GM23338 (cell line): Measurements from ENCODE around the gene DPF1. TPM values are rescaled to one million over a fixed set of nuclear protein-coding genes. Genes with fewer than 3 reads are reported as not detected.

Experiments
- ATAC-seq: fragments of 200-7000 bp; cut with Tn5 transposase; 3 replicates; pipeline ENCODE4 v1.9.1; 2020
- DNase-seq: peaks from one replicate; pipeline ENCODE4 v3.0.0-alpha.2; 2015; ENCODE audit warnings: low spot score
- H2AFZ ChIP-seq: fragments of 200-600 bp; sonication (generic); 2 replicates; pipeline ENCODE4 v1.8.0; 2016; ENCODE audit warnings: antibody characterized with exemption, mild to moderate bottlenecking, moderate library complexity
- H3F3A ChIP-seq: fragments of 200-600 bp; sonication (generic); replicated peaks from 2 replicates; pipeline ENCODE4 v1.8.0; 2017; ENCODE audit warnings: antibody characterized with exemption, mixed run types, low read depth
- H3K27ac ChIP-seq: fragments of 200-600 bp; sonication (generic); 2 replicates; pipeline ENCODE4 v1.6.1; 2016; ENCODE audit warnings: low read depth
- H3K27me3 ChIP-seq: fragments of 200-600 bp; sonication (generic); 2 replicates; pipeline ENCODE4 v1.8.0; 2016; ENCODE audit warnings: mild to moderate bottlenecking, mixed run types, moderate library complexity; ENCODE audit not compliant: insufficient read depth
- H3K36me3 ChIP-seq: fragments of 200-600 bp; sonication (generic); 2 replicates; pipeline ENCODE4 v1.8.0; 2016; ENCODE audit warnings: mild to moderate bottlenecking; ENCODE audit not compliant: insufficient read depth
- H3K4me1 ChIP-seq: fragments of 200-600 bp; sonication (generic); 2 replicates; pipeline ENCODE4 v1.8.0; 2016; ENCODE audit warnings: mild to moderate bottlenecking, moderate library complexity; ENCODE audit not compliant: insufficient read depth
- H3K4me2 ChIP-seq: fragments of 200-600 bp; sonication (generic); 2 replicates; pipeline ENCODE4 v1.7.1; 2017; ENCODE audit warnings: mixed run types
- H3K4me3 ChIP-seq: fragments of 200-600 bp; sonication (generic); 2 replicates; pipeline ENCODE4 v1.6.1; 2016; ENCODE audit warnings: mixed run types
- H3K79me2 ChIP-seq: fragments of 200-600 bp; sonication (generic); replicated peaks from 2 replicates; pipeline ENCODE4 v1.8.0; 2017; ENCODE audit warnings: mild to moderate bottlenecking; ENCODE audit not compliant: insufficient read depth
- H3K9me2 ChIP-seq: fragments of 200-600 bp; sonication (generic); 2 replicates; pipeline ENCODE4 v1.8.0; 2017; ENCODE audit not compliant: insufficient read depth
- H4K20me1 ChIP-seq: fragments of 200-600 bp; sonication (generic); replicated peaks from 2 replicates; pipeline ENCODE4 v1.8.0; 2017; ENCODE audit warnings: mild to moderate bottlenecking; ENCODE audit not compliant: insufficient read depth
- H3K27ac Mint-ChIP-seq: 2 replicates; pipeline ENCODE4 v1.8.0; 2020; ENCODE audit warnings: inconsistent platforms, mild to moderate bottlenecking, moderate library complexity, mixed read lengths
- H3K27me3 Mint-ChIP-seq: 3 replicates; pipeline ENCODE4 v1.8.0; 2022; ENCODE audit warnings: low read depth, mild to moderate bottlenecking, moderate library complexity, mixed read lengths, inconsistent platforms; ENCODE audit not compliant: insufficient read depth, poor library complexity
- H3K36me3 Mint-ChIP-seq: 3 replicates; pipeline ENCODE4 v1.8.0; 2021; ENCODE audit warnings: low read depth, mild to moderate bottlenecking, inconsistent platforms, moderate library complexity, mixed read lengths
- H3K4me1 Mint-ChIP-seq: 3 replicates; pipeline ENCODE4 v1.8.0; 2020; ENCODE audit warnings: mild to moderate bottlenecking, inconsistent platforms, mixed read lengths
- H3K4me3 Mint-ChIP-seq: 3 replicates; pipeline ENCODE4 v1.8.0; 2021; ENCODE audit warnings: moderate library complexity, mild to moderate bottlenecking, inconsistent platforms, mixed read lengths
- H3K9me3 Mint-ChIP-seq: 3 replicates; pipeline ENCODE4 v1.8.0; 2020; ENCODE audit warnings: moderate library complexity, mild to moderate bottlenecking, inconsistent platforms, mixed read lengths
- CREB1 ChIP-seq: fragments of 250-450 bp; sonication (Bioruptor Pico); IDR thresholded peaks from 2 replicates; pipeline ENCODE4 v1.5.0; 2020; ENCODE audit warnings: low read depth, mild to moderate bottlenecking, moderate library complexity
- CTCF ChIP-seq, 2 experiments: fragments of 200-600 bp in 1 of 2; sonication (generic) in 1 of 2; conservative IDR thresholded peaks; 2 replicates each; pipeline versions ENCODE4 v1.5.1 to v1.6.1; 2016 to 2017; ENCODE audit warnings: antibody characterized with exemption in 2 of 2, low read depth in 2 of 2, mild to moderate bottlenecking in 2 of 2, moderate library complexity in 1 of 2
- EZH2 ChIP-seq: fragments of 200-600 bp; sonication (generic); IDR thresholded peaks from one replicate; pipeline ENCODE4 v1.8.0; 2017; ENCODE audit warnings: antibody characterized with exemption, mild to moderate bottlenecking, low read depth; ENCODE audit not compliant: unreplicated experiment
- EZH2phosphoT487 ChIP-seq: fragments of 200-600 bp; sonication (generic); IDR thresholded peaks from one replicate; pipeline ENCODE4 v1.8.1; 2018; ENCODE audit warnings: antibody characterized with exemption; ENCODE audit not compliant: unreplicated experiment
- JUNB ChIP-seq: IDR thresholded peaks from one replicate; pipeline ENCODE4 v1.6.1; 2016; ENCODE audit warnings: antibody characterized with exemption; ENCODE audit not compliant: unreplicated experiment
- NANOG ChIP-seq: IDR thresholded peaks from 2 replicates; pipeline ENCODE4 v1.6.1; 2016; ENCODE audit warnings: antibody characterized with exemption, borderline replicate concordance
- POLR2AphosphoS5 ChIP-seq: IDR thresholded peaks from 2 replicates; pipeline ENCODE4 v1.6.1; 2016; ENCODE audit warnings: antibody characterized with exemption, low read depth
- STAT1 ChIP-seq: IDR thresholded peaks from one replicate; pipeline ENCODE4 v1.6.1; 2016; ENCODE audit warnings: antibody characterized with exemption; ENCODE audit not compliant: unreplicated experiment
- ZNF114 ChIP-seq: fragments of 250-450 bp; sonication (Bioruptor Pico); IDR thresholded peaks from 2 replicates; pipeline ENCODE4 v1.5.0; 2020; ENCODE audit warnings: mild to moderate bottlenecking, moderate library complexity
- ZNF331 ChIP-seq: fragments of 250-450 bp; sonication (Bioruptor Pico); IDR thresholded peaks from 2 replicates; pipeline ENCODE4 v1.5.0; 2020; ENCODE audit warnings: low read depth, mild to moderate bottlenecking, moderate library complexity
- ZNF462 ChIP-seq: fragments of 250-450 bp; sonication (Bioruptor Pico); IDR thresholded peaks from 2 replicates; pipeline ENCODE4 v1.5.0; 2020; ENCODE audit warnings: mild to moderate bottlenecking, moderate library complexity
- polyA plus RNA-seq: library from polyadenylated mRNA; unstranded; fragments of >200 nt; fragmentation: Nextera tagmentation; extraction: Ambion mirVana; gene quantifications from 2 replicates; pipeline ENCODE4 v1.2.1, GENCODE V29; 2016
- total RNA-seq: library from RNA; depleted of rRNA; stranded (reverse); fragments of >200 nt; shearing (Covaris generic); gene quantifications from 2 replicates; pipeline ENCODE4 v1.2.3, GENCODE V29; 2014
- TF ChIP-seq, protein P1 (sequence below): IDR thresholded peaks from 2 replicates; pipeline ENCODE4 v1.6.1; 2016; ENCODE audit warnings: antibody characterized with exemption
- TF ChIP-seq, protein P2 (sequence below): IDR thresholded peaks from one replicate; pipeline ENCODE4 v1.6.1; 2018; ENCODE audit warnings: antibody characterized with exemption; ENCODE audit not compliant: unreplicated experiment

DPF1 gene
- total and polyA plus RNA-seq, 2 experiments from 2014 or later, result 8.3 to 11.7 TPM

GRCh38 chr19:38211766-38212165, 12.3 kb downstream of the DPF1 start:
- no peak overlapping the region for H3K27ac ChIP-seq

More at GRCh38 chr19:38211766-38212165, 12.3 kb downstream of the DPF1 start:
- no peaks in the 10 kb centered on the region for H3K36me3 ChIP-seq
- TF ChIP-seq ZNF331 (CRISPR knock-in tag) (no peak), ZNF462 (CRISPR knock-in tag) (no peak), POLR2AphosphoS5 (no peak), EZH2phosphoT487 (no peak), NANOG (no peak), CREB1 (CRISPR knock-in tag) (no peak), CTCF (conservative IDR thresholded peaks at IDR 0.05; ENCODE audit: low read depth in 2 of 2) (no peak), STAT1 (no peak), ZNF114 (CRISPR knock-in tag) (no peak), JUNB (no peak), EZH2 (no peak)
- TF ChIP-seq, protein P1, sequence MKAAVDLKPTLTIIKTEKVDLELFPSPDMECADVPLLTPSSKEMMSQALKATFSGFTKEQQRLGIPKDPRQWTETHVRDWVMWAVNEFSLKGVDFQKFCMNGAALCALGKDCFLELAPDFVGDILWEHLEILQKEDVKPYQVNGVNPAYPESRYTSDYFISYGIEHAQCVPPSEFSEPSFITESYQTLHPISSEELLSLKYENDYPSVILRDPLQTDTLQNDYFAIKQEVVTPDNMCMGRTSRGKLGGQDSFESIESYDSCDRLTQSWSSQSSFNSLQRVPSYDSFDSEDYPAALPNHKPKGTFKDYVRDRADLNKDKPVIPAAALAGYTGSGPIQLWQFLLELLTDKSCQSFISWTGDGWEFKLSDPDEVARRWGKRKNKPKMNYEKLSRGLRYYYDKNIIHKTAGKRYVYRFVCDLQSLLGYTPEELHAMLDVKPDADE, result no peak
- TF ChIP-seq, protein P2, sequence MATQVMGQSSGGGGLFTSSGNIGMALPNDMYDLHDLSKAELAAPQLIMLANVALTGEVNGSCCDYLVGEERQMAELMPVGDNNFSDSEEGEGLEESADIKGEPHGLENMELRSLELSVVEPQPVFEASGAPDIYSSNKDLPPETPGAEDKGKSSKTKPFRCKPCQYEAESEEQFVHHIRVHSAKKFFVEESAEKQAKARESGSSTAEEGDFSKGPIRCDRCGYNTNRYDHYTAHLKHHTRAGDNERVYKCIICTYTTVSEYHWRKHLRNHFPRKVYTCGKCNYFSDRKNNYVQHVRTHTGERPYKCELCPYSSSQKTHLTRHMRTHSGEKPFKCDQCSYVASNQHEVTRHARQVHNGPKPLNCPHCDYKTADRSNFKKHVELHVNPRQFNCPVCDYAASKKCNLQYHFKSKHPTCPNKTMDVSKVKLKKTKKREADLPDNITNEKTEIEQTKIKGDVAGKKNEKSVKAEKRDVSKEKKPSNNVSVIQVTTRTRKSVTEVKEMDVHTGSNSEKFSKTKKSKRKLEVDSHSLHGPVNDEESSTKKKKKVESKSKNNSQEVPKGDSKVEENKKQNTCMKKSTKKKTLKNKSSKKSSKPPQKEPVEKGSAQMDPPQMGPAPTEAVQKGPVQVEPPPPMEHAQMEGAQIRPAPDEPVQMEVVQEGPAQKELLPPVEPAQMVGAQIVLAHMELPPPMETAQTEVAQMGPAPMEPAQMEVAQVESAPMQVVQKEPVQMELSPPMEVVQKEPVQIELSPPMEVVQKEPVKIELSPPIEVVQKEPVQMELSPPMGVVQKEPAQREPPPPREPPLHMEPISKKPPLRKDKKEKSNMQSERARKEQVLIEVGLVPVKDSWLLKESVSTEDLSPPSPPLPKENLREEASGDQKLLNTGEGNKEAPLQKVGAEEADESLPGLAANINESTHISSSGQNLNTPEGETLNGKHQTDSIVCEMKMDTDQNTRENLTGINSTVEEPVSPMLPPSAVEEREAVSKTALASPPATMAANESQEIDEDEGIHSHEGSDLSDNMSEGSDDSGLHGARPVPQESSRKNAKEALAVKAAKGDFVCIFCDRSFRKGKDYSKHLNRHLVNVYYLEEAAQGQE, result no peak
- H3K4me3 ChIP-seq, result peak overlapping the region; percentile 80
- peak overlapping the region; percentile 99 for H3K4me2 ChIP-seq
- Mint-ChIP-seq H3K36me3 (peaks cover 12% of the 10 kb centered on the region; the same call in 2 of the 3 replicates), H3K27me3 (peaks cover 25% of the 10 kb centered on the region), H3K27ac (no peak overlapping the region), H3K9me3 (no peaks in the 10 kb centered on the region; the same call in 2 of the 3 replicates), H3K4me3 (peak overlapping the region; percentile 82; the same call in 2 of the 3 replicates), H3K4me1 (peaks cover 46% of the 10 kb centered on the region)
- no peaks in the 10 kb centered on the region for H3K79me2 ChIP-seq
- peak; percentile 73 for DNase-seq
- H3K27me3 ChIP-seq, result no peaks in the 10 kb centered on the region
- H4K20me1 ChIP-seq, result no peaks in the 10 kb centered on the region
- ATAC-seq, result peak; percentile 42
- no peaks in the 10 kb centered on the region for H3K9me2 ChIP-seq
- peaks cover 23% of the 10 kb centered on the region for H3F3A ChIP-seq
- no peak overlapping the region for H2AFZ ChIP-seq
- peaks cover 14% of the 10 kb centered on the region for H3K4me1 ChIP-seq
